Left renal cortex interstitium (tissue), 4 donors: ENCODE data around the gene SEC61A1. TPM values are rescaled to one million over a fixed set of nuclear protein-coding genes. Genes with fewer than 3 reads are reported as not detected.

Source experiments
- DNase-seq, 4 donors: peaks; one replicate each; pipeline ENCODE4 v3.0.0-alpha.2; 2013; ENCODE audit warnings: low read depth in 4 of 4, low spot score in 2 of 4, missing footprints in 1 of 4
- polyA plus RNA-seq, 4 donors: library from polyadenylated mRNA; unstranded; fragments of 120-200 nt; gene quantifications; one replicate each; pipeline ENCODE4 v1.2.1, GENCODE V29; 2013; ENCODE audit not compliant: insufficient read length in 4 of 4

Gene SEC61A1
- polyA plus RNA-seq = 100 to 1,000 TPM; 167 to 190 (median 173) TPM

DNA sequence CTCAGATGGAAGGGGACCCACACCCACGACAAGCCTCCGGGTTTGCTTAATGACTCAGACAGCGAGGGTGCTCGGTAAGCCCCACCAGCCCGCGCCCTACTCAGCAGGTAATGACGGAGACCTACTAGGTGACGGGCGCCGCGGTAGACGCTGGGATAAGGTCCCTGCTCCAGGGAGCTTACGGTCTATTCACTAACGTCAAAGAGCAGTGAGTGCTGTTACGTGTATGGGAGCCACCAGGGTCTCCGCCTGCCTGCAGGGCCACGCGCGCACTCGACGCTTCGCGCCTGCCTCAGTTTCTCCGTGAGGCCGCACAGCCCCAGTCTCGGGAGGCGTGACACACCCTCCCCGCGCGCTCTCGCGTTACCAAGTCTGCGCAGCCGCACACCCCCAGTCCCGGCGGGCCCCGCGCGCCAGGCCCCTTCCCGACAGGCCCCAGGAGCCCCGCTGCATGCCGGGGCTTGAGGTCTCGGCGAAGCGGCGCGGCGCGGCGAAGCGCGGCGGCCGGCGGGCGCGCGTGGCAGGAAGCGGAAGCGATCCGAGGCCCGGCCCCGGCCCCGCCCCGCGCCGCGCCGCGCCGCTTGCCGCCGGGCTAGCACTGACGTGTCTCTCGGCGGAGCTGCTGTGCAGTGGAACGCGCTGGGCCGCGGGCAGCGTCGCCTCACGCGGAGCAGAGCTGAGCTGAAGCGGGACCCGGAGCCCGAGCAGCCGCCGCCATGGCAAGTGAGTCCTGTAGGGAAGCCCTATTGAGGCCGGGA lies at the start of gene SEC61A1:
Gene SEC61A1, plus strand, starts transcription at position 601 of the 758 bp plus-strand sequence. Its CDS starts 116 bp downstream, at position 717.
- peak; percentile 62 to 90 (median 84) for DNase-seq

DNA sequence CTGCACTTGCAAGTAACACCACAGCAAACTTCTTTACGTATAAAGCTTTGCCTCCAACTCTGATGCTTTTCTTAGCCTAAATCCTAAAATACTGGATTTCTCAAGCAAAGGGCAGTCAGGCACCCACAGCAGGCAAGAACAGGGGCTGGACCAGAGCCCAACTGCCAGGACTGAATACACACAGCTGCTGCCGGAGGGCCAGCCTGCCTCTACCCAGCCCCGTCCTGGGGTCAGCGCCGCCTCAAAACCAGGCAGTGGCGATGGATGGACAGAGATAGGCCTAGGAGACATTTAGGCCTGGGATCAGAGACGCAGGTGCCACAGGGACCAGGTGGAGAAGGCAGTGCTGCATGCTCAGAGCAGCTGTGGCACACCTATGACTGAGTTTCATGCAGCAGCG lies 47.6 kb upstream of the SEC61A1 start:
- DNase-seq = no peak

DNA sequence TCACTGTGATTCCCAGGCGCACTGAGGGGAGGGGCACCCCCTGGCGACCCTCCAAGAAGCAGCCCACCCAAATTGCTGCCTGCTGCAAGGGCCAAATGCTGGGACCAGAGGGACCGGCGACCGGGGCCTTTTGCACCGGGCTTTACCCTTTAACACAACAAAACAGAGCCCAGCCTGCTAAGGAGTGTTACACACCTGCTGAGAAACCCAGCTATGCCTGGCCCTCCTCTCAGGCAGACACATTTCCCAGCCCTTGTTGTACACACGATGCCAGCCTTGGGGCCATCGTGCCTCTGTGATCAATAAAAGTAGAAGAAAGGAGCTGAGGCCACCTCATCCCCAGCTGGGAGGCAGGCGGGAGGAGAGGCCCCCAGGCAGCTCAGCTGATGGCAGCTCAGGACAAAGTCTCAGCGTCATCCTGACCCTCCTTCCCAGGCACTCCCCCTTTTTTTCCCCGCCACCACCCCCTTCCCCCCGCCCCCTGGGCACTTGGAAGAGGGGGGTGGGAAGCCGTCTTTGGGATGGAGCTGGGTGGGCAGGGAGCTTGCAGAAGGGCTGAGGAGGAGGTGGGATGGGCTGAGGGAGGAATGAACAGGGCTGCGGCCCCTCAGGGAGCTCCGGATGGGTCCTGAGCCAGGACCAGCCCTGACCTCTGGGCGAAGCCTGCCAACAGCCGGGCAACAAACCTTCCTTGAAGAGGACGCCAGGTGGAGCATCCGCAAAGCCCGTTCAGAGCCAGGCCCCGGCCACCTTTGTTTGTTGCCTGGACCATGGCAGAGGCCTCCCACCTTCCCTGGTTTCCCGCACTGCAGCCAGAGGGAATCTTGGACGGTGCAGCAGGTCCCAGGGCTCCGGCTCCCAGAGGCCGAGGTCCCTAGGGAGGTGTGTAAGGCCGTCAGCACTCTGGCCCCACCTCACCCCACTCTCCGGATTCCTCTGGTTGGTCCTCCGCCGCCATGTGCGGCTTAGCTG lies 45.9 kb upstream of the SEC61A1 start:
- DNase-seq = no peak

DNA sequence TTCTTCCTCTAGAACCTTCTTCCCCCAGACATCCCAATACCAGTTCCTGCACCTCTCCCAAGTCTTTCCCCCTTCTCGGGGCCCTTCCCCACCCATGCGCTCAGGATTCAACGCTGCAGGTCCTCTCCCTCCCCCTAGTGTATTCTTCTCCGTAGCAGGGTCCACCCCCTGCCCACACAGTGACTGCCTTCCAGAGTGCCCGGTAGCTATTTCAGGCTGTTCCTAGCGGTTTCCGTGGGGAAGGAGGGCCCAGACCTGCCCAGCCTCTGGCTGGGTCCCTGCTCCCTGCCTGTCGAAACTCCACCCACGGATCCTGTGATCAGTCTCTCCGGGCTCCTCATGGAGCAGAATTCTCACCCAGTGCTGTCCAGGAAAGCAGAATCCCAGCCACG lies 45.2 kb upstream of the SEC61A1 start:
- no peak for DNase-seq

DNA sequence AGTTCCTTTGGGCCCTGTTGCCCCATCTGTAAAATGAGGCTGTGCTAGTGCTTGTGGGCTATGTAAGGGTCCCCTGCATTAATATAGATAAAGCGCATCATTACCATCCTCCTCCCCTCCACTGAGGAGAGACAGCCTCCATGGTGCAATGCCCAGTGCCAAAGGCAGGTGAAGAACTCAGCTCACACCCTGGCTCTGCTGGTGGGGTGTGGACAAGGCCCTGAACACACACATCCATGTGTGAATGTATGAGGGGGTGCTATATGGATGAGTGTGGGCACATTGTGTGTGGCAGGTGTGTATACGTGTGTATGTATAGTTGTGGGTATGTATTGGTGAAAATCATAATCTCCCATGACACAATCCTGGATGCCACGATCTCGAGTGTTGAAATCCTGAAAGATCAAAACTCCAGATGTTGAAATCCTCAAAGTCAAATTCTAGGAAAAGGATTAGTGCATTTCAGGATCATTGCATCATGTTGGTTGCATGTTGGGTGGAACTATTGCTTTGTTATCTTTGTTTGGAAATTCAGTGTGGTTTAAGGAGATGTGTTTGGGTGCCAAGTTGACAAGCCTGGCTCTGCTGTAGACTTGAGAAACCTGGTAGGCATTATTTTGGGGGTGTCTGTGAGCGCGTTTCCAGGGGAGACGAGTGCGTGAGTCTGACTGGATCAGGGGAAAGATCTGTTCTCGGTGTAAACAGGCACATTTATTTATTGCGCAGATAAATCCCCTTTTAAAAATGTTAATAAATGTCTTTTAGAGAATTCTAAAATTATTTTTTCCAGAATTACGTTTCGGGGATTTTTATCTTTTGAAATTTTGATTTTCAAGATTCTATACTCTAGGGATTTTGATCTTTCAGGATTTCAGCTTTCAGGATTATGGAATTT lies 42.0 kb upstream of the SEC61A1 start:
- no peak for DNase-seq

DNA sequence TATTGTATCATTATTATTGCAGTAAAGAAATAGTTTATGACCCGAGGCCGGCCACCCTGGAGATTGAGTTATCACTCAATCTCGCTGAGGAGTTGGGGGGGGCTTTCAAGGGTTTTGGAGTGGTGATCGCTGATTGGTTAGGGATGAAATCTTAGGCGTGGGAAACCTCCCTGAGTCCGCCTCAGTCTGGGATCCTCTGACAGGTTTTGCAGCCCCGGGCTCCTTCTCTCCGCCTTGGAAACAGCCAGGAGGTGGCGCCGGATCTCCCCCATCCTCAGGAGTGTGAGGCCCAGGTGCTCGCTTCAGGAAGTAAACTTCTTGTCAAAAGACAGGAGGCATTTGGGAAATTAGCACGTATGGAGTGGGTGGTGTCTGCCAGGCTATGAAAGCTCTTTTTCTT lies 41.1 kb upstream of the SEC61A1 start:
- peak; percentile 25 to 70 (median 46) for DNase-seq

DNA sequence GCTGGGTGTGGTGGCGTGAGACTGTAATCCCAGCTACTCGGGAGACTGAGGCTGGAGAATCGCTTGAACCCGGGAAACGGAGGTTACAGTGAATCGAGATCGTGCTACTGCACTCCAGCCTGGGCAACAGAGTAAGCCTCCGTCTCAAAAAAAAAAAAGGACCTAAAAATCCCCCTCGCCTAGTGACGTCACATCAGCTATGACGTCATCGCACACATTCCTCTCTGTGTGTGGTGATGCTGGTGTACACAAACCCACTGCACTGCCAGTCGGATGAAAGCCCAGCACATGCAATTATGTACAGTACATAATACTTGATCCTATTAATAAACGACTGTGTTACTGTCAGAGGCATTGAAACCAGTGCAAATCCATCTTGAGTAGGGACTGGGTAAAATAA lies 40.2 kb upstream of the SEC61A1 start:
- no peak for DNase-seq

DNA sequence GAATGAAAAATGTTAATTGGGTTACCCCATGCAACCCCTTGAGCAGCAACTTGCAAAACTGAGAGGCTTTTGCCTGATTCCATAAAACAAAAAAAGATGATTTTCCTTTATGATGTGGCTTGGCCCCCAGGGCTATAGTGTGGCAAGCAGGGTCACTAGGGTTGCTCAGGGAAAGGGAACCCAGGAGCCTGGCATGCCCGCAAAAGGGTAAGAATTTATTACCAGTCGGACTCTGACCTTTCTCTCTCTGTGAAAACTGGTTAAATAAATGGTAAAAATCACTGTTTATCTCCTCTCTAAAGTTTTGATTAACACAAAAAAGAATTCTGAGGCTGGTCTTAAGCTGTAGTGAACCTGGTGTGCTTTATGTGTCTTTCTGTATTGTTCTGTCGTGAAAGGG lies 37.7 kb upstream of the SEC61A1 start:
- no peak for DNase-seq

DNA sequence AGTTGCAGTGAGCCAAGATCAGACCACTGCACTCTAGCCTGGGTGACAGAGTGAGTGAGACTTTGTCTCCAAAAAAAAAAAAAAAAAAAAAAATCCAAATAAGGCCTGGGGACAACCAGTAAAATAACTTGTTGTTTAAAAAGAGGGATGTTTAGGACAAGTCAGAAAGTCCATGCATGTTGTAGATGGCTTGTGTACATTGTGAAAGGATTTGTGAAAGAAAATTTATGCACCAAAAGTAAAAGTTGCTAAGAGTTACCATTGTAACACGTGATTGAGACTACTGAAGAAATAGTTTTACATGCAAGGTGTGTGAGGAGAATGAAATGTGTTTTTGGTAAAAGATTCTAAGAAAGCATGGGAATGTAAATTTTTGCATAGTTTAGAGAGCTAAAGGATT lies 35.7 kb upstream of the SEC61A1 start:
- no peak for DNase-seq

DNA sequence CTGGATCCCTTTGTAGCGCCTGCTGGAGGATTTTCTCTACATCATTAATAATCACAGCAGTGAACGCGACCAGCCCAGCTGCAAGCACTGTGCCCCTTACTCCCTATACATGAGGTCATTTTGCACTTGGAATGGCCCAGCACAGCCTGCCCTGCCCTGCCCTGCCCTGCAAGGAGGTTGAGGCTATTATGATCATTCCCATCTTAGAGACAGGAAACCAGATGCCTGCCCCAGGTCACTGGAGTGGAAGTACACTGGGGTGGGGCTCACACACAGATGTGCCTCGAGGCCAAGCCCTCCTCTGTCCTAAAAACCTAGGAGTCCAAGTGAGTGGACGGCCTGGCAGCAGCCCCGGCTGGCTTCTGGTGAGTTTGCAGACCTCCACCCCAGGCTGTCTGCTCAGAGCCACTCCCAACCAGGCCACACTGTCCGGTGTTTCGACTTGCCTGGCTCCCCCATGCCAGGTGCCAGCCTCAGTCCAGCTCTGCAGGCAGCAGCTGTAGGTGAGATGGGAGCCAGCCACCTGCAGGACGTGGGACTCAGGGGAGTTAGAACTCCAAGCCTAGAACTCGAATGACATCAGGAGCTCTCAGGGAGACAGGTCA lies 30.4 kb upstream of the SEC61A1 start:
- DNase-seq = no peak

DNA sequence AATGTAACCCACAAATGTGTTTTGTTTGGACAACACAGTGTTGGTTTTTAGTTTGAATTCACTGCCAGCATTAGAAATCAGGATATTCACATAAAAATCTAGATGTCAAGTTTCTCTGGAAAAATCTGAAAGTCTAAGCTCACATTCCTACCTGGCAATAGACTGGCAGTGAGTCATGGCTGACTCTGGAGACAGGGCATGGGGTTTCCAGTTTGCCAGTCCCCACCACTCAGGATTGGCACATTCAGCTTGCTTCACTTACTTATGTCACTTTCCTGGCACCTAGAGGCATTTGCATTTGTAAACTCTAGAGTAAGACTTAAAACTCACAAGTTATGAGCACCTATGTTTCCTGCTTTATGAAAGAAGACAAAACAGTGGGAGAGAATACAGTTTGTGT lies 19.1 kb upstream of the SEC61A1 start:
- DNase-seq = no peak

DNA sequence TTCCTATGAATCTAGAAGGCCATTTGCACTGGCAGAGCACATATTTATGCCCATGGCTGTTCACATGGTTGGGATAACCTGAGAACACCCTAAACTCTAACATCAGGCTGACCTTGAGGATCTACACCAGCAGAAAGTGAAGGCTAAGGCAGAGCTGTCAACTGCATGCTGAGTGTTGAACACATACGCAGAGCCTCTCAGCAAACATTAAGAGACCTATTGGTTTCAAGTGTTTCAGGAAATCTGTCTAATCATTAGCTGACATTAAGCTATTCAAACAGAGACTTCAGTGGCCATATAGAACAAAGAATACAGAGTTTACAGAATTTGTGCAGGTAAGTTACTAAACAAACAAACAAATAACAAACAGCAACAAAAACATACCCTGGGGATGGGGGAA lies 16.1 kb upstream of the SEC61A1 start:
- DNase-seq = no peak

DNA sequence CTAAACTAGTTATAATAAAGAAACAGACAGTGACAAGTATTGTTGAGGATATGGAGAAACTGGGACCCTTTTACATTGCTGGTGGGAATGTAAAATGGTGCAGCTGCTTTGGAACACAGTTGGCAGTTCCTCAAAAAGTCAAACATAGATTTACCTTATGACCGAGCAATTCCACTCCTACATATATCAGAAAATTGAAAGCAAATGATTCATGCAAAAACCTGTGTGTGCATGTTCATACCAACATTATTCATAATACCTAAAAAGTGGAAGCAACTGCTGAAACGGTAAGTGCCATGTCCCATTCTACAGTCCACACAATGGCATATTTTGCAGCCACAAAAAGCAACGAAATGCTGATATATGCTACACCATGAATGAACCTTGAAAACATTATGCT lies 12.2 kb upstream of the SEC61A1 start:
- no peak for DNase-seq

DNA sequence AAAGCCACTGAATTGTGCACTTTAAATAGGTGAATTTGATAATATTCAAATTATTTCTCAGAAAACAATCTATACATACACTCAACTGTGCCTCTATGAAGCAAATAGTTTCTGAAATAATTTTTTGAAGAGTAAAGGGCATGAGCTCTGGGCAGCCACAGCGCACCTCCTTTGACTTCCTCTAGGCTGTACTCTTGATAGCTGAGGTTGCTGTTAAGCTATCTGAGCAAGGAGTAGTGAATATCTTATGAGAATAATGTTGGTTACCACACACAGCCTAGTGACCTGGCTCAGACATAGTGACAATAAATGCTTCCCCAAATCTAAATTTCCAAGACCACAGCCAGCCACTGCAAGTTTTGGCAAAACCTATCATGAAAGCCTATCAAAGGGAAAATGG lies 11.6 kb upstream of the SEC61A1 start:
- no peak for DNase-seq

DNA sequence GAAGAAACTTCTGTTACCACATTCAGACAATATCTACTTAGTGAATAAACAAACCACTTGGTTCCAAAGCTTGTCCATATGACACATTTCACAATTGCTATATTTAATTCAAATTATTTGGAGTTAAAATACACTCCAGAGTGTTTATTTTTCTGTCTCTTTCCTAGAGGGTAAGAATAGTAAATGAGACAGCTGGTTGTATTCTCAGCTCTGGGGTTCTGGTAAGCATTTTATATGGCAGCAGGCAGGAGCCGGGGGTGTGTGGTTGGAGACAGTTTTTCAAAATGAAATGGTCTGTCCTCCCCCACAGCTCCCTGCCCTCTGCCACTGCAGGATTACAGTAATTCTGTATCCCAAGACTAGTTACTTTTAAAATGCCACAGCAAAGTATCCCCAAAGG lies 10.9 kb upstream of the SEC61A1 start:
- DNase-seq = no peak

DNA sequence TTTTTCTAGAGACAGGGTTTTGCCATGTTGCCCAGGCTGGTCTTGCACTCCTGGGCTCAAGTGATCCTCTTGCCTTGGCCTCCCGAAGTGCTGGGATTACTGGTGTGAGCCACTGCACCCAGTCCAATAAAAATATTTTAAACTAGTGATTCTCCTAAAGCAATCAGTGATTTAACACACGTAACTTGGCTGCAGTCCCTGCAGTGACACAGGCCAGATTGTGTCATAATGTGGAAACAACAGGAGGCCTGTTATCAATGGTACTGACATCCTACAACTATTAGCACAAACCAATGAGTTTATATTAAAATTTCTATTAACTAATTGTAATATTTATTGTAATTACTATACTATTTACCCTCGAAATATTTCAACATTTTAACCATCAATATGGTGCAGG lies 1.6 kb upstream of the SEC61A1 start:
- no peak for DNase-seq

DNA sequence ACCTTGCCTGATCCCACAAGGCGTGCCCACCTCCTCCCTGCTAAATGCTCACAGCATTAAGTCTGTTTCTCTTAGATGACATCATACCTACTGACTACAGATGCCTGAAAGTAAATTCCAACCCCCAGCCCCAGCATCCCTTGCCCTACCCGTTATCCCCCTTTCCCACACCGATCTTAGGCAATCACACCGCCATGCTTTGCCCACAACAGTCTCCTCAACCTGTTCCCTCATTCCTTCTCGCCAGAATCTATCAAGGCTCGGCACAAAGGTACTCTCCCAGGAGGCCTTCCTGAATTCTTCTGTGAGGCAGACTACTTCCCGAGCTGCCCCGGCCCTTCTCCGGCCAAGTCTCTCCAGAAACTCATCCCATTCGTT lies 789 bp upstream of the SEC61A1 start:
- peak in 2 of 4 donors; percentile 7 to 10 for DNase-seq

DNA sequence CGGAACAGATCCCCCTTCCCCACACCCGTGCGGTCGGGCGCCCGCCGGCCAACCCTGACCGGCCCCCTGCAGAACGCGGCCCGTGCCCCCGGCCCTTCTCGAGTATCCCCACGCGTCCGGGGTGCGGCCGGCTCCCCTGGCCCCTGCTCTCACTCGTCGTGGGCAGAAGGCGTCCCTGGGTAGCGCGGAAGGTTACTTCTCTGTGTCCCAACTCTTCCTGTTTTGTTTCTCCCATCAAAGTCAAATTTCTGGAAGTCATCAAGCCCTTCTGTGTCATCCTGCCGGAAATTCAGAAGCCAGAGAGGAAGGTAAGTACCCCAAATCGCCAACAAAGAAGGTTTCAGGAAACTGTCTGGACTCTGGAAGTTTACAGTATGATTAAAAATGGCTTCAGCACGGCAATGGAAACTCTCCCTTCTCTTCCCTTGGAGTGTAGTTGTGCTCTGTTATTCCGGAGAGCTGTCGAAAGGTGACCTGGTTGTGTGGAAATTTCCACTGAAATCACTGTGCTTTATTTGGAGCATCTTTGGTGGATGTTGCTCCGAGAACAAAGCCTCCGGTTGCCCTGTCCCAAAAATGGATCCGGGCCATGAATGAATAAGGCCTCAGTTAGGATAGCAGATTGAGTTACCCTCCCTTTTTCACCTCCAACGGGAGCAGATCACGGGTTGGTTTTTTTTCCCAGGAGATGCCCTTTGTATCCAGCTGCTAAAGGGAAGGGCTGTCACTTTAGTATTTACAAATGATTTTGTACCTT lies 536 bp downstream of the SEC61A1 start:
- DNase-seq = peak in 1 of 4 donors; percentile 45

DNA sequence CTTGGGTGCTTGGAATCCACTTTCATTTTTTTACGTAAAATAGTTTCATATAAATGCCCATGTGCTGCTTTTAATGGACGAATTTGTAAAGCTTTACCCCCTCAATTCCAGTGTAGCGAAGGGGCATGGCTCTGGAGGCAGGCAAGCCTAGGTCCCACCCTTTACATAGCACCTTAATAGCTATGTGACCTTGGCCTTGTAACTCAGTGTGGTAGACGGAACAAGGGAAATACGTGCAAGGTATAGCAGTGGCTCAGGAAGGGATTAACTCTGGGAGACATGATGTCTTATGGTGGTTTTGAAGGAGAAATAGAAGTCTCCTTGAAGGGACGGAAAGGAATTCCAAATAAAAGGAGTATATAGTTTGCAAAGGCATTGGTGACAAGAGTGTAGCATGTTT lies 1.4 kb downstream of the SEC61A1 start:
- DNase-seq = no peak

DNA sequence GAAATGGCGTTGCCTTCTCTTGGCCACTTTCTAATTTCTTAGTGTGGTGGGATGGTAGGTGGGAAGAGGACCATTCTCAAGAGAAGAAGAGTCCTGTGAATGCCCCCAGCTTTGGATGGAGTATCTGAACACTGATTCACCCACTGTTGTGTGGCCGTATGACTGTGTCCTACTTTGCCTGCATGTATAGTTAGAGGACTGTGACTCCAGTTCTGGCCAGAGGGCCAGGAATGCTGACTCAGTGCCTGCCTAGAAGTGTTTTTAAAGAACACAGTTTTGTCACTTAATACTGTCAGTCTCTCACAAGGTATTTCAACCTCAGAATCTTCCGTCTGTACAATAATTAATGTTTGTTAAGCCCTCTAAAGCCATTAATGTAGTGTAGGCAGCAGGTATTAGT lies 2.1 kb downstream of the SEC61A1 start:
- no peak for DNase-seq
